LoVo (cell line): ENCODE data around the gene PADI6.
A peak's percentile ranks its signal among the peaks of the same experiment; 100 is the strongest.
"Not testable (repeated sequence)": the region's sequence is repeated elsewhere in the genome, so short reads cannot be mapped to it uniquely, and the experiment has no call there.

ENCODE experiments used
- DNase-seq: peaks from one replicate; pipeline ENCODE4 v3.0.0-alpha.2; 2016; ENCODE audit warnings: low spot score

PADI6 gene

GRCh38 chr1:17404034-17404684, 32.2 kb downstream of the PADI6 start:
- no peak for DNase-seq

- no peak for DNase-seq
Observed at GRCh38 chr1:17404820-17405219, 32.8 kb downstream of the PADI6 start.

- peak; percentile 42 for DNase-seq
Observed at GRCh38 chr1:17405898-17406759, 34.1 kb downstream of the PADI6 start.

GRCh38 chr1:17406760-17407475, 34.9 kb downstream of the PADI6 start:
- not testable (repeated sequence) for DNase-seq

GRCh38 chr1:17407786-17408514, 36.0 kb downstream of the PADI6 start:
- DNase-seq: peak; percentile 3

- DNase-seq: no peak
Observed at GRCh38 chr1:17409391-17409811, 37.4 kb downstream of the PADI6 start.

- DNase-seq: no peak
Observed at GRCh38 chr1:17412093-17412870, 40.3 kb downstream of the PADI6 start.

- no peak for DNase-seq
Observed at GRCh38 chr1:17414022-17414421, 42.0 kb downstream of the PADI6 start.

GRCh38 chr1:17416389-17416788, 44.4 kb downstream of the PADI6 start:
- DNase-seq: no peak

- peak; percentile 5 for DNase-seq
Observed at GRCh38 chr1:17419626-17420328, 47.8 kb downstream of the PADI6 start.

- DNase-seq: no peak
Observed at GRCh38 chr1:17420391-17420918, 48.5 kb downstream of the PADI6 start.

- no peak for DNase-seq
Observed at GRCh38 chr1:17422461-17422860, 50.5 kb downstream of the PADI6 start.

- no peak for DNase-seq
Observed at GRCh38 chr1:17423781-17424245, 51.8 kb downstream of the PADI6 start.

- DNase-seq: no peak
Observed at GRCh38 chr1:17425806-17426600, 54.0 kb downstream of the PADI6 start.

- no peak for DNase-seq
Observed at GRCh38 chr1:17427696-17428660, 56.0 kb downstream of the PADI6 start.

- DNase-seq: no peak
Observed at GRCh38 chr1:17429183-17429582, 57.2 kb downstream of the PADI6 start.

GRCh38 chr1:17432412-17432811, 60.4 kb downstream of the PADI6 start:
- no peak for DNase-seq

- DNase-seq: no peak
Observed at GRCh38 chr1:17433261-17433660, 61.3 kb downstream of the PADI6 start.
